Smooth muscle cell (in vitro differentiated cells): ENCODE measurements around the gene PBRM1. TPM values are rescaled to one million over a fixed set of nuclear protein-coding genes. Genes with fewer than 3 reads are reported as not detected.

Experiments used
- DNase-seq: peaks from one replicate; lab custom pipeline; 2025; ENCODE audit not compliant: unreplicated experiment; lab: John Stamatoyannopoulos, UW
- H2AFZ ChIP-seq: fragments of 200-600 bp; sonication (generic); 2 replicates; pipeline ENCODE4 v1.6.0; 2016; ENCODE audit warnings: antibody characterized with exemption, low read depth, mild to moderate bottlenecking
- H3F3A ChIP-seq: fragments of 200-600 bp; sonication (generic); 2 replicates; pipeline ENCODE4 v1.6.0; 2017; ENCODE audit warnings: antibody characterized with exemption, low read depth
- H3K27ac ChIP-seq: fragments of 200-600 bp; sonication (generic); 2 replicates; pipeline ENCODE4 v1.5.1; 2016; ENCODE audit warnings: low read depth, mild to moderate bottlenecking
- H3K27me3 ChIP-seq: fragments of 200-600 bp; sonication (generic); 2 replicates; pipeline ENCODE4 v1.6.1; 2016; ENCODE audit warnings: low read depth, mild to moderate bottlenecking
- H3K36me3 ChIP-seq: fragments of 200-600 bp; sonication (generic); 2 replicates; pipeline ENCODE4 v1.5.1; 2016; ENCODE audit warnings: low read depth
- H3K4me1 ChIP-seq: fragments of 200-600 bp; sonication (generic); 2 replicates; pipeline ENCODE4 v1.5.1; 2016; ENCODE audit warnings: low read depth
- H3K4me2 ChIP-seq: fragments of 200-600 bp; sonication (generic); 2 replicates; pipeline ENCODE4 v1.6.0; 2016; ENCODE audit warnings: mild to moderate bottlenecking
- H3K4me3 ChIP-seq: fragments of 200-600 bp; sonication (generic); 2 replicates; pipeline ENCODE4 v1.5.1; 2016; ENCODE audit warnings: mild to moderate bottlenecking
- H3K79me2 ChIP-seq: fragments of 200-600 bp; sonication (generic); 2 replicates; pipeline ENCODE4 v1.6.0; 2016; ENCODE audit warnings: low read depth, mild to moderate bottlenecking
- H3K9ac ChIP-seq: fragments of 200-600 bp; sonication (generic); 2 replicates; pipeline ENCODE4 v1.6.0; 2016; ENCODE audit warnings: low read depth
- H3K9me3 ChIP-seq: fragments of 200-600 bp; sonication (generic); replicated peaks from 2 replicates; pipeline ENCODE4 v1.5.1; 2016; ENCODE audit warnings: low read depth
- H4K20me1 ChIP-seq: fragments of 200-600 bp; sonication (generic); 2 replicates; pipeline ENCODE4 v1.6.0; 2016; ENCODE audit warnings: low read depth
- CTCF ChIP-seq: fragments of 200-600 bp; sonication (generic); IDR thresholded peaks from 2 replicates; pipeline ENCODE4 v1.5.1; 2017; ENCODE audit warnings: borderline replicate concordance, mild to moderate bottlenecking, antibody characterized with exemption; ENCODE audit not compliant: insufficient read depth, poor library complexity, severe bottlenecking
- WGBS: methylation state at CpG from one replicate; pipeline ENCODE4 v1.1.7; 2016; ENCODE audit warnings: low lambda C conversion rate; 5-methylcytosine and 5-hydroxymethylcytosine counted together
- polyA plus RNA-seq: library from polyadenylated mRNA; unstranded; fragments of >200 nt; fragmentation: Nextera tagmentation; extraction: Ambion mirVana; gene quantifications from 2 replicates; pipeline ENCODE4 v1.2.1, GENCODE V29; 2016
- total RNA-seq: library from RNA; depleted of rRNA; stranded (reverse); fragments of >200 nt; gene quantifications from 2 replicates; pipeline ENCODE4 v1.2.3, GENCODE V29; 2014

PBRM1 gene
- total and polyA plus RNA-seq, 2 experiments from 2014 or later: 27.6 to 62.8 TPM

GRCh38 chr3:52625041-52625440, 60.7 kb downstream of the PBRM1 start:
- no peak for DNase-seq
- no peak for TF ChIP-seq CTCF
- no peaks in the 10 kb centered on the region for H3F3A ChIP-seq
- peaks cover 21% of the 10 kb centered on the region for H4K20me1 ChIP-seq
- no peak overlapping the region for H3K9ac ChIP-seq
- no peak overlapping the region for H2AFZ ChIP-seq
- no peak overlapping the region for H3K4me3 ChIP-seq
- no peaks in the 10 kb centered on the region for H3K9me3 ChIP-seq
- no peaks in the 10 kb centered on the region for H3K4me1 ChIP-seq
- WGBS: 98% methylated on average over 3 of the region's 3 CpGs
- H3K79me2 ChIP-seq: no peaks in the 10 kb centered on the region
- peaks cover 26% of the 10 kb centered on the region for H3K36me3 ChIP-seq
- H3K27ac ChIP-seq: no peak overlapping the region
- no peaks in the 10 kb centered on the region for H3K27me3 ChIP-seq
- H3K4me2 ChIP-seq: no peak overlapping the region

GRCh38 chr3:52623234-52623792, 62.4 kb downstream of the PBRM1 start:
- Histone ChIP-seq H3F3A (no peaks in the 10 kb centered on the region), H3K4me3 (no peak overlapping the region), H3K9ac (no peak overlapping the region), H3K4me1 (no peaks in the 10 kb centered on the region), H3K36me3 (peaks cover 21% of the 10 kb centered on the region), H2AFZ (no peak overlapping the region), H3K9me3 (no peaks in the 10 kb centered on the region), H3K27me3 (no peaks in the 10 kb centered on the region), H3K27ac (no peak overlapping the region), H3K4me2 (no peak overlapping the region), H4K20me1 (peaks cover 4% of the 10 kb centered on the region), H3K79me2 (no peaks in the 10 kb centered on the region)
- TF ChIP-seq CTCF: no peak
- WGBS: 98% methylated on average over 2 of the region's 2 CpGs
- DNase-seq: no peak

GRCh38 chr3:52620580-52620979, 65.1 kb downstream of the PBRM1 start:
- no peak overlapping the region for H3K27ac ChIP-seq
- H3K4me1 ChIP-seq: no peaks in the 10 kb centered on the region
- H3F3A ChIP-seq: no peaks in the 10 kb centered on the region
- H3K9me3 ChIP-seq: no peaks in the 10 kb centered on the region
- H2AFZ ChIP-seq: no peak overlapping the region
- TF ChIP-seq CTCF: no peak
- H3K4me3 ChIP-seq: no peak overlapping the region
- H3K4me2 ChIP-seq: no peak overlapping the region
- no peak overlapping the region for H3K9ac ChIP-seq
- DNase-seq: no peak
- no peaks in the 10 kb centered on the region for H3K27me3 ChIP-seq
- no peaks in the 10 kb centered on the region for H4K20me1 ChIP-seq
- peaks cover 25% of the 10 kb centered on the region for H3K36me3 ChIP-seq
- H3K79me2 ChIP-seq: no peaks in the 10 kb centered on the region
- WGBS: 98% methylated on average over 2 of the region's 2 CpGs

GRCh38 chr3:52615166-52615565, 70.5 kb downstream of the PBRM1 start:
- no peaks in the 10 kb centered on the region for H3F3A ChIP-seq
- no peak overlapping the region for H3K27ac ChIP-seq
- H3K79me2 ChIP-seq: no peaks in the 10 kb centered on the region
- H3K9me3 ChIP-seq: no peaks in the 10 kb centered on the region
- DNase-seq: no peak
- H2AFZ ChIP-seq: no peak overlapping the region
- H3K4me2 ChIP-seq: no peak overlapping the region
- H3K4me1 ChIP-seq: no peaks in the 10 kb centered on the region
- H3K36me3 ChIP-seq: peaks cover 24% of the 10 kb centered on the region
- no peak for TF ChIP-seq CTCF
- H3K4me3 ChIP-seq: no peak overlapping the region
- no peak overlapping the region for H3K9ac ChIP-seq
- H4K20me1 ChIP-seq: no peaks in the 10 kb centered on the region
- H3K27me3 ChIP-seq: no peaks in the 10 kb centered on the region
